Activated CD8-positive, alpha-beta T cell treated with anti-CD3 and anti-CD28 coated beads for 36 hours (primary cell): ENCODE measurements around the gene SUPT6H. TPM values are rescaled to one million over a fixed set of nuclear protein-coding genes. Genes with fewer than 3 reads are reported as not detected.

Experiments used
- ATAC-seq: fragments of 200-7000 bp; cut with Tn5 transposase; one replicate; pipeline ENCODE4 v1.10.0; 2021; ENCODE audit warnings: mild to moderate bottlenecking, moderate library complexity
- CTCF ChIA-PET: fragments of 350-600 bp; sonication (Branson Sonifier 250); formaldehyde crosslinking; loops from one replicate; lab custom pipeline; 2021; ENCODE audit warnings: antibody characterized with exemption; lab: Charles Lee
- POLR2A ChIA-PET: fragments of 350-600 bp; sonication (Branson Sonifier 250); formaldehyde crosslinking; loops from one replicate; lab custom pipeline; 2021; ENCODE audit warnings: antibody characterized with exemption; lab: Charles Lee
- DNase-seq: peaks from one replicate; pipeline ENCODE4 v3.0.0-alpha.2; 2020
- H3K27ac Mint-ChIP-seq: one replicate; pipeline ENCODE4 v1.8.0; 2021; ENCODE audit warnings: mild to moderate bottlenecking, mixed read lengths
- H3K27me3 Mint-ChIP-seq: one replicate; pipeline ENCODE4 v1.8.0; 2021; ENCODE audit warnings: mixed read lengths
- H3K36me3 Mint-ChIP-seq: one replicate; pipeline ENCODE4 v1.8.0; 2021; ENCODE audit warnings: low read depth, mixed read lengths
- H3K4me1 Mint-ChIP-seq: one replicate; pipeline ENCODE4 v1.8.0; 2021; ENCODE audit warnings: low read depth, mixed read lengths
- H3K4me3 Mint-ChIP-seq: one replicate; pipeline ENCODE4 v1.8.0; 2021; ENCODE audit warnings: mild to moderate bottlenecking, moderate library complexity, mixed read lengths
- H3K9me3 Mint-ChIP-seq: one replicate; pipeline ENCODE4 v1.8.0; 2021; ENCODE audit warnings: mixed read lengths
- CTCF ChIP-seq: fragments of 200-600 bp; IDR thresholded peaks from one replicate; pipeline ENCODE4 v1.8.0; 2022; ENCODE audit warnings: antibody characterized with exemption, mild to moderate bottlenecking
- intact Hi-C: fragments of 100-400 bp; cut with micrococcal nuclease; formaldehyde crosslinking; loops from one replicate; pipeline ENCODE4 v1.10.0; 2022
- total RNA-seq, 2 experiments: library from RNA; stranded (reverse); gene quantifications; one replicate each; pipeline ENCODE4 v1.2.3, GENCODE V29; 2021

SUPT6H gene
- total RNA-seq, 2 experiments from 2014 or later = 60.3 to 63.3 TPM

GRCh38 chr17:28751600-28752366, 89.8 kb downstream of the SUPT6H start:
- H3K27ac Mint-ChIP-seq = no peak overlapping the region
- CTCF ChIA-PET = interaction anchor here (0.6 to 17.1 kb wide), 15 partner anchors 8 to 175 kb away, joined by 3 to 609 read pairs (median 3); partner anchors contain the start of genes BLTP2, DHRS13, FAM222B and NEK8
- no peak for DNase-seq
- peaks cover 36% of the 10 kb centered on the region for H3K36me3 Mint-ChIP-seq
- no peak for TF ChIP-seq CTCF
- no peaks in the 10 kb centered on the region for H3K27me3 Mint-ChIP-seq
- POLR2A ChIA-PET = interaction anchor here (0.8 to 20.7 kb wide), 9 partner anchors 10 to 174 kb away, joined by 3 to 480 read pairs (median 4); partner anchors contain the start of genes NEK8, RPL23A and TLCD1
- H3K4me1 Mint-ChIP-seq = peaks cover 36% of the 10 kb centered on the region
- H3K9me3 Mint-ChIP-seq = no peaks in the 10 kb centered on the region
- ATAC-seq = no peak
- H3K4me3 Mint-ChIP-seq = no peak overlapping the region
- intact Hi-C loops = no loop called here

Other genes with a start within 250 kb of the SUPT6H start
- gene SLC13A2, start 188.6 kb upstream of the SUPT6H start, total RNA-seq = not detected
- gene FOXN1, start 155.9 kb upstream of the SUPT6H start, total RNA-seq = not detected
- 10 to 100 TPM; 43.6 to 44.8 TPM for gene UNC119, start 109.6 kb upstream of the SUPT6H start, total RNA-seq
- 10 to 100 TPM; 33.8 to 36.9 TPM for gene PIGS, start 90.7 kb upstream of the SUPT6H start, total RNA-seq
- gene ALDOC, start 85.3 kb upstream of the SUPT6H start, total RNA-seq = 100 to 1,000 TPM; 142 to 146 TPM
- 100 to 1,000 TPM; 140 to 141 TPM for gene SPAG5, start 63.2 kb upstream of the SUPT6H start, total RNA-seq
- gene RSKR, start 48.0 kb upstream of the SUPT6H start, total RNA-seq = 10 to 100 TPM; 22.5 to 24.9 TPM
- 100 to 1,000 TPM; 137 to 140 TPM for gene BLTP2, start 17.0 kb upstream of the SUPT6H start, total RNA-seq
- 10 to 100 TPM; 37.4 to 39.0 TPM for gene SDF2, start 299 bp upstream of the SUPT6H start, total RNA-seq
- gene PROCA1, start 49.7 kb downstream of the SUPT6H start, total RNA-seq = 1 to 10 TPM; 5.0 to 5.1 TPM
- gene RAB34, start 55.7 kb downstream of the SUPT6H start, total RNA-seq = 10 to 100 TPM in 1 of 2 experiments, 1 to 10 TPM in 1; 9.8 to 14.4 TPM
- 1,000 to 10,000 TPM; 2,633 to 2,644 TPM for gene RPL23A, start 57.8 kb downstream of the SUPT6H start, total RNA-seq
- gene TLCD1, start 64.0 kb downstream of the SUPT6H start, total RNA-seq = 1 to 10 TPM; 6.5 to 8.7 TPM
- gene NEK8, start 66.6 kb downstream of the SUPT6H start, total RNA-seq = 1 to 10 TPM; 3.6 to 3.9 TPM
- gene TRAF4, start 81.8 kb downstream of the SUPT6H start, total RNA-seq = 100 to 1,000 TPM; 140 to 151 TPM
- 10 to 100 TPM; 14.7 to 15.2 TPM for gene FAM222B, start 180.6 kb downstream of the SUPT6H start, total RNA-seq
- gene ERAL1, start 192.8 kb downstream of the SUPT6H start, total RNA-seq = 10 to 100 TPM; 58.2 to 60.0 TPM
- gene FLOT2, start 235.5 kb downstream of the SUPT6H start, total RNA-seq = 10 to 100 TPM; 59.7 to 60.1 TPM
- 10 to 100 TPM; 37.3 to 38.2 TPM for gene DHRS13, start 240.9 kb downstream of the SUPT6H start, total RNA-seq